H1 (cell line): ENCODE measurements around the gene IFNL4. TPM values are rescaled to one million over a fixed set of nuclear protein-coding genes. Genes with fewer than 3 reads are reported as not detected.

Experiments
- CTCF ChIA-PET: fragments of 300-600 bp; sonication (Branson Sonifier 250); formaldehyde crosslinking; loops from one replicate; lab custom pipeline; 2021; ENCODE audit not compliant: partially characterized antibody; lab: Charles Lee
- POLR2A ChIA-PET: fragments of 300-600 bp; sonication (Branson Sonifier 250); formaldehyde crosslinking; loops from one replicate; lab custom pipeline; 2021; ENCODE audit warnings: inconsistent platforms; ENCODE audit not compliant: partially characterized antibody; lab: Charles Lee
- DNase-seq, 2 experiments: peaks; one replicate each; pipeline versions ENCODE4 v3.0.0 to v3.0.0-alpha.2; 2010 to 2022; ENCODE audit warnings: low spot score in 2 of 2, low read depth in 1 of 2, mixed read lengths in 1 of 2
- FAIRE-seq: peaks from 2 replicates; lab custom pipeline; 2011; peaks lifted over from hg19 to GRCh38; lab: Jason Lieb, UNC
- H2AFZ ChIP-seq: 2 replicates; pipeline ENCODE4 v1.8.1; 2012; ENCODE audit warnings: low read length, inconsistent platforms
- H2AK5ac ChIP-seq: 2 replicates; pipeline ENCODE4 v1.6.1; 2013; ENCODE audit warnings: low read depth, low read length
- H2BK120ac ChIP-seq: replicated peaks from 2 replicates; pipeline ENCODE3; 2013; ENCODE audit warnings: low read depth, low read length, inconsistent platforms
- H2BK12ac ChIP-seq: 2 replicates; pipeline ENCODE4 v1.6.1; 2013; ENCODE audit warnings: low read depth, low read length
- H2BK15ac ChIP-seq: 2 replicates; pipeline ENCODE4 v1.6.1; 2013; ENCODE audit warnings: low read length
- H2BK20ac ChIP-seq: 2 replicates; pipeline ENCODE4 v1.6.1; 2013; ENCODE audit warnings: low read length
- H2BK5ac ChIP-seq: 2 replicates; pipeline ENCODE4 v1.6.1; 2013; ENCODE audit warnings: low read depth, low read length
- H3K14ac ChIP-seq: 2 replicates; pipeline ENCODE4 v1.6.1; 2013; ENCODE audit warnings: inconsistent platforms; ENCODE audit not compliant: insufficient read length
- H3K18ac ChIP-seq: 2 replicates; pipeline ENCODE4 v1.6.1; 2013; ENCODE audit warnings: low read length; ENCODE audit errors: extremely low read depth
- H3K23ac ChIP-seq: 2 replicates; pipeline ENCODE4 v1.6.1; 2013; ENCODE audit warnings: inconsistent platforms; ENCODE audit not compliant: insufficient read length
- H3K23me2 ChIP-seq: 2 replicates; pipeline ENCODE4 v1.6.1; 2013; ENCODE audit warnings: low read depth, low read length
- H3K27ac ChIP-seq: 2 replicates; pipeline ENCODE4 v1.6.1; 2011; ENCODE audit warnings: low read depth, low read length, inconsistent platforms
- H3K27me3 ChIP-seq, 4 experiments: replicated peaks in 1 of 4; 1 replicate in 1 of 4; 2 replicates in 3 of 4; pipeline versions ENCODE4 v1.6.1 to v1.8.1; 2011 to 2013; ENCODE audit warnings: low read length in 3 of 4, mild to moderate bottlenecking in 3 of 4, inconsistent platforms in 2 of 4, mixed read lengths in 2 of 4, moderate library complexity in 1 of 4; ENCODE audit not compliant: control insufficient read depth in 3 of 4, insufficient read depth in 3 of 4; ENCODE audit errors: extremely low read depth in 1 of 4
- H3K36me3 ChIP-seq, 4 experiments: 2 replicates each; pipeline versions ENCODE4 v1.6.1 to v1.8.1; 2011 to 2013; ENCODE audit warnings: mild to moderate bottlenecking in 4 of 4, low read length in 3 of 4, moderate library complexity in 2 of 4, control low read depth in 1 of 4, inconsistent platforms in 1 of 4; ENCODE audit not compliant: insufficient read depth in 4 of 4, control insufficient read depth in 2 of 4
- H3K4ac ChIP-seq: replicated peaks from 2 replicates; pipeline ENCODE3; 2013; ENCODE audit warnings: low read length, low read depth, mixed read lengths, inconsistent platforms; ENCODE audit not compliant: insufficient read length
- H3K4me1 ChIP-seq, 4 experiments: replicated peaks in 1 of 4; 1 replicate in 1 of 4; 2 replicates in 3 of 4; pipeline versions ENCODE4 v1.6.1 to v1.8.1; 2011 to 2013; ENCODE audit warnings: low read length in 3 of 4, inconsistent platforms in 2 of 4, mixed read lengths in 1 of 4; ENCODE audit not compliant: insufficient read depth in 4 of 4, control insufficient read depth in 3 of 4
- H3K4me2 ChIP-seq, 2 experiments: 2 replicates each; pipeline versions ENCODE4 v1.6.1 to v1.8.1; 2011 to 2013; ENCODE audit warnings: low read depth in 2 of 2, low read length in 2 of 2, control low read depth in 1 of 2, inconsistent platforms in 1 of 2, mild to moderate bottlenecking in 1 of 2; ENCODE audit not compliant: insufficient read depth in 1 of 2
- H3K4me3 ChIP-seq, 4 experiments: fragments of 200-600, 300-600 bp in 1 of 4; sonication (generic), shearing (Covaris generic), sonication (Bioruptor Twin) in 1 of 4; 2 replicates each; pipeline versions ENCODE4 v1.5.1 to v1.8.1; 2011 to 2016; ENCODE audit warnings: low read length in 4 of 4, low read depth in 3 of 4, control low read depth in 2 of 4, inconsistent platforms in 2 of 4, mild to moderate bottlenecking in 2 of 4, mixed read lengths in 1 of 4, moderate library complexity in 1 of 4; ENCODE audit not compliant: insufficient read depth in 2 of 4; ENCODE audit errors: extremely low read depth in 1 of 4
- H3K56ac ChIP-seq: replicated peaks from 2 replicates; pipeline ENCODE3; 2013; ENCODE audit warnings: low read depth, mild to moderate bottlenecking, mixed read lengths, low read length, inconsistent platforms; ENCODE audit not compliant: insufficient read length
- H3K79me1 ChIP-seq: 2 replicates; pipeline ENCODE4 v1.6.1; 2013; ENCODE audit warnings: low read depth, low read length, control low read depth
- H3K79me2 ChIP-seq, 2 experiments: 2 replicates each; pipeline versions ENCODE4 v1.6.1 to v1.8.1; 2012 to 2013; ENCODE audit warnings: low read length in 2 of 2, mild to moderate bottlenecking in 2 of 2, inconsistent platforms in 1 of 2; ENCODE audit not compliant: insufficient read depth in 2 of 2, control insufficient read depth in 1 of 2
- H3K9ac ChIP-seq, 4 experiments: replicated peaks in 1 of 4; 1 replicate in 1 of 4; 2 replicates in 3 of 4; pipeline versions ENCODE4 v1.6.1 to v1.8.1; 2011 to 2013; ENCODE audit warnings: low read depth in 3 of 4, low read length in 3 of 4, control low read depth in 2 of 4, mild to moderate bottlenecking in 2 of 4, moderate library complexity in 2 of 4, inconsistent platforms in 1 of 4; ENCODE audit errors: extremely low read depth in 1 of 4
- H3K9me3 ChIP-seq, 2 experiments: 2 replicates each; pipeline versions ENCODE4 v1.6.1 to v1.8.1; 2012 to 2013; ENCODE audit warnings: mild to moderate bottlenecking in 2 of 2, moderate library complexity in 2 of 2, control low read depth in 1 of 2, inconsistent platforms in 1 of 2, low read depth in 1 of 2, low read length in 1 of 2, mixed read lengths in 1 of 2; ENCODE audit not compliant: insufficient read depth in 2 of 2
- H4K20me1 ChIP-seq, 2 experiments: replicated peaks in 1 of 2; 2 replicates each; pipeline versions ENCODE3 to v1.8.1; 2011 to 2013; ENCODE audit warnings: inconsistent platforms in 2 of 2, low read length in 2 of 2, mild to moderate bottlenecking in 1 of 2; ENCODE audit not compliant: insufficient read depth in 2 of 2, control insufficient read depth in 1 of 2
- H4K5ac ChIP-seq: 2 replicates; pipeline ENCODE4 v1.6.1; 2013; ENCODE audit warnings: low read length, low read depth, mixed read lengths, inconsistent platforms; ENCODE audit not compliant: insufficient read length
- H4K8ac ChIP-seq: 2 replicates; pipeline ENCODE4 v1.8.0; 2013; ENCODE audit warnings: mild to moderate bottlenecking, moderate library complexity, low read length, inconsistent platforms; ENCODE audit not compliant: insufficient read depth; ENCODE audit errors: extremely low read depth
- H4K91ac ChIP-seq: replicated peaks from 2 replicates; pipeline ENCODE3; 2013; ENCODE audit warnings: low read length, mixed read lengths, inconsistent platforms; ENCODE audit not compliant: insufficient read length
- CBX8 ChIP-seq: fragments of 300-800, 300-1000 bp; sonication (generic); IDR thresholded peaks from 2 replicates; pipeline ENCODE4 v1.7.1; 2016; ENCODE audit warnings: low read depth, low read length, borderline replicate concordance
- CEBPB ChIP-seq: IDR thresholded peaks from 2 replicates; pipeline ENCODE4 v1.6.1; 2012; ENCODE audit warnings: low read depth, low read length
- GTF2F1 ChIP-seq: IDR thresholded peaks from 2 replicates; pipeline ENCODE4 v1.6.1; 2012; ENCODE audit warnings: low read depth, low read length, improper control_type of control experiment, borderline replicate concordance
- KDM1A ChIP-seq: fragments of 200-600, 300-600 bp; sonication (generic); IDR thresholded peaks from 2 replicates; pipeline ENCODE4 v1.7.1; 2016; ENCODE audit warnings: mild to moderate bottlenecking, low read length, borderline replicate concordance
- KDM4A ChIP-seq: IDR thresholded peaks from one replicate; pipeline ENCODE4 v1.7.1; 2012; ENCODE audit warnings: low read depth, mild to moderate bottlenecking, moderate library complexity, low read length, inconsistent platforms; ENCODE audit not compliant: severe bottlenecking
- MAX ChIP-seq: IDR thresholded peaks from 2 replicates; pipeline ENCODE4 v1.6.1; 2012; ENCODE audit warnings: inconsistent platforms
- SP1 ChIP-seq: IDR thresholded peaks from 2 replicates; pipeline ENCODE4 v1.6.1; 2011; ENCODE audit warnings: low read depth, low read length
- SP2 ChIP-seq: IDR thresholded peaks from 2 replicates; pipeline ENCODE4 v1.6.1; 2012; ENCODE audit warnings: mild to moderate bottlenecking, low read length, inconsistent platforms
- WGBS, 2 experiments: shearing (Covaris generic) in 1 of 2; methylation state at CpG; one replicate each; pipeline versions ENCODE4 v1.1.6 to v1.1.7; 2013 to 2015; ENCODE audit warnings: low lambda C conversion rate in 2 of 2, mixed read lengths in 2 of 2, inconsistent platforms in 1 of 2, low coverage in 1 of 2, missing lambda C conversion rate in 1 of 2; ENCODE audit not compliant: insufficient replicate concordance in 2 of 2, insufficient coverage in 1 of 2, insufficient read length in 1 of 2; ENCODE audit errors: extremely low coverage in 1 of 2, missing lambda C conversion rate in 1 of 2; 5-methylcytosine and 5-hydroxymethylcytosine counted together
- polyA plus RNA-seq, 7 experiments: library from polyadenylated mRNA; depleted of rRNA in 3 of 7; stranded (reverse) in 5 of 7; unstranded in 2 of 7; fragments of >200 nt in 5 of 7; fragments of 200-250 nt in 2 of 7; gene quantifications; 1 replicate in 5 of 7; 2 replicates in 1 of 7; 4 replicates in 1 of 7; pipeline versions ENCODE4 v1.2.1 to v1.2.3, GENCODE V29; 2011 to 2013; ENCODE audit warnings: missing spikeins in 2 of 7, mixed read lengths in 2 of 7
- total RNA-seq: library from RNA; stranded (reverse); fragmentation: NEBNext Ultra II Directional; extraction: Animal tissue kit (Norgen Biotek cat#: 25700); gene quantifications from 2 replicates; pipeline ENCODE4 v1.2.1, GENCODE V29; 2021
- TF ChIP-seq, protein P1 (sequence below): IDR thresholded peaks from 2 replicates; pipeline ENCODE4 v1.6.1; 2011; ENCODE audit warnings: low read length, improper control_type of control experiment

IFNL4 gene
- total and polyA plus RNA-seq, 2 of the 8 experiments (the other 6 are each of a cell fraction or from before 2014, with no cell fraction given) = not detected

DNA sequence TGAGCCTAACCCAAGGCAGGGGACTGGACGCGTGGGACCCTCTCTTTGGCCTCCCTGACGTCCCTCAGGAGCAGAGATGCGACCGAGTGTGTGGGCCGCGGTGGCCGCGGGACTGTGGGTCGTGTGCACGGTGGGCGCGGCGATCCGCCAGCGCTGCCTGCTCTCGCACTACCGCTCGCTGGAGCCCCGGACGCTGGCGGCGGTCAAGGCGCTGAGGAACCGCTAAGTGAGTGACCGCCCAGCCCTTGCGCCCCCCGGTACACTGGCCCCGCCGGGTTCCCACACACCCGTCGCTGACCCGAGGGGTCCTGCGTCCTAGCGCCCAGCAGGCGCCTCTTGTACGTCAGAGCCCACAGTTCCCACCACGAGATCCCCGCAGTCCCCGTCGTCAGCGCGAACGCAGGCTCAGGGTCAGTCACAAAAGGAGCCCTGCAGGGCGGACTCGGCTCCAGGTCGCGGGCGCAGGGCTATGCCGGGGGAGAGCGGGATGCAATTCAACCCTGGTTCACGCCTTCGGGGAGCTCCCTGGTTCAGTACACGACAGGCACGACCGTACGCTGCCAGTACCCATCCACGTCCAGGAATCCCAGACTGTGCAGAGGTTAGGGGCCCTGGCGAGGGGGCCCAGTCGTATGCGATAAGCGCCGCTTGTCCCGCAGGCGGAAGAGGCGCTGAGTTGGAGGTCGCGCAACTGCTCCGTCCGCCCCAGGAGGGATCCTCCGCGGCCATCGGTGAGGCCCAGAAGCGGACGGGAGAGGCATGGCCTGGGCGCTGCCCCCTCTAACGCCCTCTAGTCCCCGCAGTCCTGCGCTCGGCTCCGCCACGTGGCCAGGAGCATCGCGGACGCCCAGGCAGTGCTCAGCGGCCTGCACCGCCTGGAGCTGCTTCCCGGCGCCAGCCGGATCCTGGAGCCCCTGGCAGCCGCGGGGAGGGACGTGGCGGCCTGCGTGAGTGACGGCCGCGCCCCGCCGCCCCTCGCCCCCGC, 15.9 kb upstream of the IFNL4 start:
- Histone ChIP-seq H3K56ac (no peak overlapping the region), H3K23ac (no peak overlapping the region), H4K5ac (no peak overlapping the region), H4K91ac (no peak overlapping the region), H3K14ac (no peak overlapping the region), H3K27me3 (peaks cover 38 to 60% (median 41%) of the 10 kb centered on the region in 4 experiments), H3K4me3 (peak overlapping the region; percentile 5 to 51 (median 14); a peak in 4 of 8 replicates), H4K8ac (peak overlapping the region; percentile 85), H3K9ac (no peak overlapping the region), H3K23me2 (peaks cover 11% of the 10 kb centered on the region; the same call in 1 of the 2 replicates), H2BK15ac (peak overlapping the region; percentile 46; the same call in 1 of the 2 replicates), H3K79me2 (no peaks in the 10 kb centered on the region), H3K9me3 (peaks cover 0 to 12% of the 10 kb centered on the region in 2 experiments; a peak in 2 of 4 replicates), H3K4me2 (peak overlapping the region; percentile 75 to 80), H3K4ac (peak overlapping the region; percentile 53), H3K36me3 (no peaks in the 10 kb centered on the region), H4K20me1 (peaks cover 0 to 4% of the 10 kb centered on the region in 2 experiments), H2AFZ (peak overlapping the region; percentile 76; the same call in 1 of the 2 replicates), H2BK12ac (peak overlapping the region; percentile 92; the same call in 1 of the 2 replicates), H3K27ac (no peak overlapping the region), H2AK5ac (no peak overlapping the region), H3K79me1 (no peaks in the 10 kb centered on the region), H2BK20ac (no peak overlapping the region), H3K4me1 (peaks cover 0 to 13% (median 7%) of the 10 kb centered on the region in 4 experiments; a peak in 4 of 7 replicates), H2BK120ac (no peak overlapping the region), H3K18ac (peak overlapping the region; percentile 78; the same call in 1 of the 2 replicates), H2BK5ac (peak overlapping the region; percentile 35; the same call in 1 of the 2 replicates)
- DNase-seq (peak in 1 of 2 experiments; percentile 77), FAIRE-seq (no peak)
- WGBS, 2 experiments = 5% methylated on average over 82 of the region's 102 CpGs; no CpG with 5 or more reads in 1 of the 2 experiments
- CTCF ChIA-PET = interaction anchor here (1.0 kb wide), 2 partner anchors 32 to 155 kb away, joined by 3 read pairs; no protein-coding TSS in a partner anchor
- POLR2A ChIA-PET = interaction anchor here (0.8 to 1.0 kb wide), 2 partner anchors 126 to 143 kb away, joined by 3 read pairs; partner anchors contain the start of genes MED29 and PAF1
- TF ChIP-seq, protein P1, sequence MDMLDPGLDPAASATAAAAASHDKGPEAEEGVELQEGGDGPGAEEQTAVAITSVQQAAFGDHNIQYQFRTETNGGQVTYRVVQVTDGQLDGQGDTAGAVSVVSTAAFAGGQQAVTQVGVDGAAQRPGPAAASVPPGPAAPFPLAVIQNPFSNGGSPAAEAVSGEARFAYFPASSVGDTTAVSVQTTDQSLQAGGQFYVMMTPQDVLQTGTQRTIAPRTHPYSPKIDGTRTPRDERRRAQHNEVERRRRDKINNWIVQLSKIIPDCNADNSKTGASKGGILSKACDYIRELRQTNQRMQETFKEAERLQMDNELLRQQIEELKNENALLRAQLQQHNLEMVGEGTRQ = no peak
- TF ChIP-seq KDM1A (no peak), GTF2F1 (no peak), CEBPB (no peak), CBX8 (no peak), SP1 (no peak), MAX (peak; percentile 97), SP2 (no peak), KDM4A (peak; percentile 64)
